SK-N-SH (cell line): ENCODE data around the gene GAB4. TPM values are rescaled to one million over a fixed set of nuclear protein-coding genes. Genes with fewer than 3 reads are reported as not detected.
A peak's percentile ranks its signal among the peaks of the same experiment; 100 is the strongest.

ENCODE experiments used
- CTCF ChIA-PET: fragments of 300-600, 350-600 bp; formaldehyde crosslinking; extraction: SDS; loops from one replicate; lab custom pipeline; 2021; lab: Yijun Ruan, JAX
- POLR2A ChIA-PET: fragments of 350-600 bp; sonication (Branson Sonifier 250); formaldehyde crosslinking; extraction: SDS; loops from one replicate; lab custom pipeline; 2020; ENCODE audit warnings: antibody characterized with exemption, inconsistent platforms; lab: Yijun Ruan, JAX
- DNase-seq: peaks from one replicate; pipeline ENCODE4 v3.0.0; 2012
- H2AFZ ChIP-seq: fragments of 200-600 bp; sonication (generic); 2 replicates; pipeline ENCODE4 v1.8.1; 2016; ENCODE audit warnings: antibody characterized with exemption, mild to moderate bottlenecking, low read depth
- H3F3A ChIP-seq: fragments of 200-600 bp; sonication (generic); replicated peaks from 2 replicates; pipeline ENCODE3; 2016; ENCODE audit warnings: antibody characterized with exemption, mild to moderate bottlenecking; ENCODE audit not compliant: insufficient read depth
- H3K27ac ChIP-seq, 2 experiments: fragments of 200-500 bp in 1 of 2; fragments of 200-600 bp in 1 of 2; sonication (Bioruptor generic) in 1 of 2; sonication (generic), shearing (Covaris generic) in 1 of 2; 2 replicates each; pipeline versions ENCODE4 v1.5.1 to v1.6.1; 2014 to 2016; ENCODE audit warnings: low read depth in 2 of 2, inconsistent platforms in 1 of 2, low read length in 1 of 2, mild to moderate bottlenecking in 1 of 2, mixed read lengths in 1 of 2
- H3K27me3 ChIP-seq: fragments of 200-600 bp; sonication (generic), shearing (Covaris generic); 2 replicates; pipeline ENCODE4 v1.6.1; 2016; ENCODE audit warnings: mixed run types; ENCODE audit not compliant: insufficient read depth
- H3K36me3 ChIP-seq, 2 experiments: fragments of 200-500 bp in 1 of 2; fragments of 200-600 bp in 1 of 2; sonication (Bioruptor generic) in 1 of 2; sonication (generic) in 1 of 2; replicated peaks in 1 of 2; 2 replicates each; pipeline versions ENCODE3 to v1.5.1; 2014 to 2016; ENCODE audit warnings: low read length in 1 of 2, mild to moderate bottlenecking in 1 of 2; ENCODE audit not compliant: insufficient read depth in 2 of 2, control insufficient read depth in 1 of 2
- H3K4me1 ChIP-seq, 2 experiments: fragments of 200-500 bp in 1 of 2; fragments of 200-600 bp in 1 of 2; sonication (Bioruptor generic) in 1 of 2; sonication (generic), shearing (Covaris generic) in 1 of 2; 2 replicates each; pipeline versions ENCODE4 v1.5.1 to v1.6.1; 2014 to 2016; ENCODE audit warnings: low read depth in 1 of 2, low read length in 1 of 2, mixed run types in 1 of 2; ENCODE audit not compliant: insufficient read depth in 2 of 2, control insufficient read depth in 1 of 2
- H3K4me2 ChIP-seq: fragments of 200-600 bp; sonication (generic), shearing (Covaris generic); 2 replicates; pipeline ENCODE4 v1.6.1; 2017; ENCODE audit warnings: mixed run types
- H3K4me3 ChIP-seq, 2 experiments: fragments of 200-500 bp in 1 of 2; fragments of 200-600 bp in 1 of 2; sonication (Bioruptor generic) in 1 of 2; sonication (generic), shearing (Covaris generic) in 1 of 2; 2 replicates each; pipeline versions ENCODE4 v1.5.1 to v1.8.1; 2014 to 2016; ENCODE audit warnings: low read depth in 2 of 2, inconsistent platforms in 1 of 2, low read length in 1 of 2, mild to moderate bottlenecking in 1 of 2, mixed read lengths in 1 of 2, moderate library complexity in 1 of 2
- H3K79me2 ChIP-seq: fragments of 200-600 bp; sonication (generic); 2 replicates; pipeline ENCODE4 v1.8.1; 2017; ENCODE audit warnings: mild to moderate bottlenecking; ENCODE audit not compliant: insufficient read depth
- H3K9ac ChIP-seq: fragments of 200-600 bp; sonication (generic); 2 replicates; pipeline ENCODE4 v1.6.1; 2017; ENCODE audit warnings: mixed run types
- H3K9me2 ChIP-seq: fragments of 200-600 bp; sonication (generic); 2 replicates; pipeline ENCODE4 v1.6.1; 2017; ENCODE audit warnings: mixed run types
- H3K9me3 ChIP-seq: fragments of 200-600 bp; sonication (generic); 2 replicates; pipeline ENCODE4 v1.6.1; 2017; ENCODE audit warnings: mixed run types, mild to moderate bottlenecking, moderate library complexity
- H4K20me1 ChIP-seq: fragments of 200-600 bp; sonication (generic); 2 replicates; pipeline ENCODE4 v1.6.1; 2017; ENCODE audit warnings: mild to moderate bottlenecking, mixed run types; ENCODE audit not compliant: insufficient read depth
- EP300 ChIP-seq, 2 experiments: IDR thresholded peaks; 2 replicates each; pipeline versions ENCODE4 v1.4.0 to v1.6.1; 2012; ENCODE audit warnings: borderline replicate concordance in 1 of 2, low read depth in 1 of 2, low read length in 1 of 2
- EZH2phosphoT487 ChIP-seq: fragments of 200-600 bp; sonication (generic); IDR thresholded peaks from 2 replicates; pipeline ENCODE4 v1.6.1; 2017; ENCODE audit warnings: low read depth, mixed run types, mild to moderate bottlenecking, antibody characterized with exemption, moderate library complexity, borderline replicate concordance
- GABPA ChIP-seq: IDR thresholded peaks from 2 replicates; pipeline ENCODE4 v1.4.0; 2012; ENCODE audit warnings: low read depth, mild to moderate bottlenecking
- JUND ChIP-seq: IDR thresholded peaks from 2 replicates; pipeline ENCODE4 v1.4.0; 2012
- PBX3 ChIP-seq: IDR thresholded peaks from 2 replicates; pipeline ENCODE4; 2012
- RAD21 ChIP-seq: IDR thresholded peaks from 2 replicates; pipeline ENCODE4 v1.6.1; 2012; ENCODE audit warnings: mild to moderate bottlenecking, low read length
- RCOR1 ChIP-seq: fragments of 150-350 bp; IDR thresholded peaks from 2 replicates; pipeline ENCODE4 v1.6.1; 2017; ENCODE audit warnings: antibody characterized with exemption, low read length
- RXRA ChIP-seq: IDR thresholded peaks from 2 replicates; pipeline ENCODE4 v1.4.0; 2012; ENCODE audit warnings: low read depth, mild to moderate bottlenecking, borderline replicate concordance
- SMC3 ChIP-seq: IDR thresholded peaks from 2 replicates; pipeline ENCODE4 v1.6.1; 2012; ENCODE audit warnings: low read depth, low read length, improper control_type of control experiment
- TCF12 ChIP-seq: IDR thresholded peaks from 2 replicates; pipeline ENCODE4 v1.4.0; 2012
- YY1 ChIP-seq: IDR thresholded peaks from 2 replicates; pipeline ENCODE4 v1.4.0; 2012; ENCODE audit warnings: low read depth, mild to moderate bottlenecking
- WGBS: methylation state at CpG from one replicate; pipeline ENCODE4 v1.1.6; 2017; ENCODE audit warnings: low lambda C conversion rate; 5-methylcytosine and 5-hydroxymethylcytosine counted together
- polyA plus RNA-seq, 3 experiments: library from polyadenylated mRNA; depleted of rRNA; stranded (reverse); fragments of >200 nt; gene quantifications; 2 replicates each; pipeline ENCODE4 v1.2.3, GENCODE V29; 2012
- TF ChIP-seq, protein P1 (sequence below): fragments of 150-350 bp; IDR thresholded peaks from 2 replicates; pipeline ENCODE4 v1.6.1; 2016; ENCODE audit warnings: mild to moderate bottlenecking, low read depth, low read length
- TF ChIP-seq, protein P2 (sequence below): fragments of 150-350 bp; IDR thresholded peaks from 2 replicates; pipeline ENCODE4 v1.6.1; 2017; ENCODE audit warnings: antibody characterized with exemption, low read length, low read depth, borderline replicate concordance
- TF ChIP-seq, protein P3 (sequence below): IDR thresholded peaks from 2 replicates; pipeline ENCODE4 v1.4.0; 2012; ENCODE audit warnings: low read depth, borderline replicate concordance

GAB4 gene
- polyA plus RNA-seq, 1 of the 3 experiments (the other 2 are of a cell fraction) = not detected

DNA sequence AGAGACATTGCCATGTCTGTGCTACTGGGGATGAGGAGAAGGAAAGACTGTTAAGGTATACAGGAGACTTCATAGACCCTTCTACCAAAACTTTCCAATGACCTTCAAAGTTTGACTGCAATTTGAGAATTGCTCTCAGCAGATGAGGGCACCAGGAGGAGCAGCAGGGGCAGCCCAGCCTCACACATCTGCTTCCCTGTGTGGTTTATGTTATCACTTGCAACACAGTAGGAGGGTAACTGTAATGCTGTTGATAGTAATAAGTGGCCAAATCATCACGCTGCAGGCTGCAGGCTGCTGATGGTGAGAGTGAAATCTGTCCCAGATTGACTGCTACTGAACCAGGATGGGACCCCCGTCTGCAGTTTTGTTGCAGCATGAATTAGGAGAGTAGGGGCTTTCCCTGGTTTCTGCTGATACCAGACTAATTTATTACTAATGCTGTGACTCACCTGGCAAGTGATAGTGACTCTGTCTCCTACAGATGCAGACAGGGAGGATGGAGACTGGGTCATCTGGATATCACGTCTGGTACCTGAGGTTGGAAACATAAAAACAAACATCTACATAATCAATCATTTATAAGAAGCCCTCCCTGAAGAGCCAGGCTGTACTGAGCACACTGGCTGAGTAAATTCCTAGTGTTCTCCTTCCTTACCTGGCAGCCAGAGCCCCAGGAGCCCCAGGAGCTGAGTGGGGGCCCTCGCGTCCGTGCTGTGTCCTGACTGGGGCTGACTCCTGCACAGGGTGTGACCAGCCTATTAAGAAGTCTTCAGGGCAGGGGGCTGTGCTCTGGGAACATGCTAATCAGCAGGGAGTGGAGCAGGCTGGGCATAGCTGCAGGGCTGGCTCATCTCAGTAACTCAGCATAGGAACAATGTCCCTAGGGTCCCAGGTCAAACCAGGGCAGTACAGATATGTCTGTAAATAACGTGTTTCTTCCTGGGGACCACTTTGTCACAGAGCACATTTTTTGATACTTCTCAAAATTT lies 74.4 kb downstream of the GAB4 start (continued):
- TF ChIP-seq SMC3 (no peak), EP300 (IDR thresholded peaks at IDR 0.05; ENCODE audit: borderline replicate concordance in 1 of 2, low read depth in 1 of 2, low read length in 1 of 2) (no peak), RCOR1 (no peak)

DNA sequence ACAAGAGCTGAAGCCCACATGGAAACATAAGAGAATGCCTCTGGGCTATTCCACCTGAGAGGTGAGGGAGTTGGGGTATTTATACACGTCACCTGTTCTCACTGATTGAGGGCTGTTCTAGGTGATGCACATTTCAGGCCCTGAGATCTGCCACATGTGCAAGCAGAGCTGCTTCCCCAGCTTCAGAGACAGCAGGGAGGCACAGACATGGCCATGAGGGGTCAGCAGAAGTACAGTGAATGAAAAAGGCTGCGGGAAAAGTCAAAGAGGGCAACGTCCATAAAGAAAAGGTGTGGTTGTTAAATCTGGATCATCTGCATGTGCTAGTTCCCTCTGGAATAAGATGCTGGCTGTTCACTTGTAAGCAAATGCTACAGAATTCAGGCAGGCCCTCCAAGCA lies 75.4 kb downstream of the GAB4 start:
- no peaks in the 10 kb centered on the region for H3K9me2 ChIP-seq
- H3K4me2 ChIP-seq = no peak overlapping the region
- no peaks in the 10 kb centered on the region for H3K36me3 ChIP-seq
- H3K27me3 ChIP-seq = no peaks in the 10 kb centered on the region
- no peak overlapping the region for H3K9ac ChIP-seq
- H3K4me1 ChIP-seq = no peaks in the 10 kb centered on the region
- TF ChIP-seq RAD21 = 0 out of 2 replicates have a peak, but pooled peaks have one; percentile 5
- TF ChIP-seq, protein P1, sequence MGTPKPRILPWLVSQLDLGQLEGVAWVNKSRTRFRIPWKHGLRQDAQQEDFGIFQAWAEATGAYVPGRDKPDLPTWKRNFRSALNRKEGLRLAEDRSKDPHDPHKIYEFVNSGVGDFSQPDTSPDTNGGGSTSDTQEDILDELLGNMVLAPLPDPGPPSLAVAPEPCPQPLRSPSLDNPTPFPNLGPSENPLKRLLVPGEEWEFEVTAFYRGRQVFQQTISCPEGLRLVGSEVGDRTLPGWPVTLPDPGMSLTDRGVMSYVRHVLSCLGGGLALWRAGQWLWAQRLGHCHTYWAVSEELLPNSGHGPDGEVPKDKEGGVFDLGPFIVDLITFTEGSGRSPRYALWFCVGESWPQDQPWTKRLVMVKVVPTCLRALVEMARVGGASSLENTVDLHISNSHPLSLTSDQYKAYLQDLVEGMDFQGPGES = no peak
- TF ChIP-seq, all 33 proteins: peak for 1
- H4K20me1 ChIP-seq = no peaks in the 10 kb centered on the region
- no peaks in the 10 kb centered on the region for H3K9me3 ChIP-seq
- POLR2A ChIA-PET = no interaction called here
- WGBS = 0% methylated on average over 3 of the region's 3 CpGs
- H2AFZ ChIP-seq = no peak overlapping the region
- H3K79me2 ChIP-seq = no peaks in the 10 kb centered on the region
- CTCF ChIA-PET = no interaction called here
- no peaks in the 10 kb centered on the region for H3F3A ChIP-seq
- DNase-seq = no peak
- H3K27ac ChIP-seq = no peak overlapping the region
- H3K4me3 ChIP-seq = no peak overlapping the region

- Histone ChIP-seq H2AFZ (no peak overlapping the region), H3K4me2 (no peak overlapping the region), H4K20me1 (no peaks in the 10 kb centered on the region), H3K9me3 (no peaks in the 10 kb centered on the region), H3K27ac (no peak overlapping the region), H3K79me2 (no peaks in the 10 kb centered on the region)
- 4% methylated on average over 4 of the region's 4 CpGs for WGBS
- TF ChIP-seq, protein P2, sequence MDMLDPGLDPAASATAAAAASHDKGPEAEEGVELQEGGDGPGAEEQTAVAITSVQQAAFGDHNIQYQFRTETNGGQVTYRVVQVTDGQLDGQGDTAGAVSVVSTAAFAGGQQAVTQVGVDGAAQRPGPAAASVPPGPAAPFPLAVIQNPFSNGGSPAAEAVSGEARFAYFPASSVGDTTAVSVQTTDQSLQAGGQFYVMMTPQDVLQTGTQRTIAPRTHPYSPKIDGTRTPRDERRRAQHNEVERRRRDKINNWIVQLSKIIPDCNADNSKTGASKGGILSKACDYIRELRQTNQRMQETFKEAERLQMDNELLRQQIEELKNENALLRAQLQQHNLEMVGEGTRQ = no peak
- TF ChIP-seq EZH2phosphoT487 = no peak
- TF ChIP-seq GABPA = no peak
- TF ChIP-seq YY1 = no peak
- TF ChIP-seq, protein P3, sequence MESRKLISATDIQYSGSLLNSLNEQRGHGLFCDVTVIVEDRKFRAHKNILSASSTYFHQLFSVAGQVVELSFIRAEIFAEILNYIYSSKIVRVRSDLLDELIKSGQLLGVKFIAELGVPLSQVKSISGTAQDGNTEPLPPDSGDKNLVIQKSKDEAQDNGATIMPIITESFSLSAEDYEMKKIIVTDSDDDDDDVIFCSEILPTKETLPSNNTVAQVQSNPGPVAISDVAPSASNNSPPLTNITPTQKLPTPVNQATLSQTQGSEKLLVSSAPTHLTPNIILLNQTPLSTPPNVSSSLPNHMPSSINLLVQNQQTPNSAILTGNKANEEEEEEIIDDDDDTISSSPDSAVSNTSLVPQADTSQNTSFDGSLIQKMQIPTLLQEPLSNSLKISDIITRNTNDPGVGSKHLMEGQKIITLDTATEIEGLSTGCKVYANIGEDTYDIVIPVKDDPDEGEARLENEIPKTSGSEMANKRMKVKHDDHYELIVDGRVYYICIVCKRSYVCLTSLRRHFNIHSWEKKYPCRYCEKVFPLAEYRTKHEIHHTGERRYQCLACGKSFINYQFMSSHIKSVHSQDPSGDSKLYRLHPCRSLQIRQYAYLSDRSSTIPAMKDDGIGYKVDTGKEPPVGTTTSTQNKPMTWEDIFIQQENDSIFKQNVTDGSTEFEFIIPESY = no peak
- TF ChIP-seq PBX3 = no peak
- TF ChIP-seq RXRA = no peak
- no peak for TF ChIP-seq JUND
- no peak for TF ChIP-seq TCF12
- TF ChIP-seq, all 33 proteins: peak for 0
- ChIA-PET POLR2A (no interaction called here), CTCF (interaction anchor here (2.0 kb wide), 1 partner anchor 133 kb away, joined by 7 read pairs; no protein-coding TSS in a partner anchor)
- DNase-seq = no peak
- Histone ChIP-seq H3K4me3 (no peak overlapping the region), H3K27me3 (peaks cover 12% of the 10 kb centered on the region; the same call in 1 of the 2 replicates), H3K9me2 (no peaks in the 10 kb centered on the region), H3K9ac (no peak overlapping the region), H3K36me3 (no peaks in the 10 kb centered on the region), H3K4me1 (no peaks in the 10 kb centered on the region), H3F3A (no peaks in the 10 kb centered on the region)
Measured at GRCh38 chr22:16925407-16925966, 82.5 kb downstream of the GAB4 start.
